OCI-LY1 (cell line): ENCODE measurements around the gene SERINC5.

ENCODE experiments used
- CTCF ChIP-seq: fragments of 200-600 bp; sonication (generic), shearing (Covaris generic); IDR thresholded peaks from 2 replicates; pipeline ENCODE4 v1.5.1; 2017; ENCODE audit warnings: mild to moderate bottlenecking, antibody characterized with exemption, low read length, moderate library complexity, mixed read lengths
- EZH2 ChIP-seq: fragments of 200-600 bp; sonication (generic), shearing (Covaris generic); IDR thresholded peaks from 2 replicates; pipeline ENCODE4 v1.8.0; 2017; ENCODE audit warnings: borderline replicate concordance, mixed run types, mild to moderate bottlenecking, antibody characterized with exemption, low read length, moderate library complexity, mixed read lengths

GRCh38 chr5:80103371-80103770 is 152.5 kb downstream of the SERINC5 start:
- no peak for TF ChIP-seq CTCF
- no peak for TF ChIP-seq EZH2
